SKM-1 (cell line): ENCODE results near the gene LCN6.
"Not testable (repeated sequence)": the region's sequence is repeated elsewhere in the genome, so short reads cannot be mapped to it uniquely, and the experiment has no call there.

Experiments
- DNase-seq: peaks from one replicate; lab custom pipeline; 2025; ENCODE audit not compliant: unreplicated experiment; lab: John Stamatoyannopoulos, UW

Gene LCN6

GRCh38 chr9:136784249-136784996, 36.1 kb upstream of the LCN6 start:
- DNase-seq: no peak

GRCh38 chr9:136782452-136782851, 34.1 kb upstream of the LCN6 start:
- DNase-seq: no peak

- DNase-seq: no peak
Observed at GRCh38 chr9:136779808-136780207, 31.5 kb upstream of the LCN6 start.

DNA sequence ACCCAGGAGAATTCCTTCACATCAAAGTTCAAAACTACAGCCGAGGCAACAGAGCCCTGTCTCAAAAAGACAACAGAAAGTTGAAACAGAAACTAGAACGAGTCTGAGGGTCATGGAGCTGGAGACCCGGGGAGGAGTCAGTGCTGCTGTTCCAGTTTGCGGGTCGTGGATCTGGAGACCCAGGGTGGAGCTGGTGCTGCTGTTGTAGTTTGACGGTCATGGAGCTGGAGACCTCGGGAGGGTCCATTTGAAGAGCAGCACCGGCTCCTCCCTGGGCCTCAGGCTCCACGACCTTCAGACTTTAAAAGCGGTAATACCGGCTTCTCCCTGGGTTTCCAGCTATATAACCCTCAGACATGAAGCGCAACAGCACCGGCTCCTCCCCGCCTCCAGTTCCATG, 29.0 kb upstream of the LCN6 start:
- DNase-seq: no peak

DNA sequence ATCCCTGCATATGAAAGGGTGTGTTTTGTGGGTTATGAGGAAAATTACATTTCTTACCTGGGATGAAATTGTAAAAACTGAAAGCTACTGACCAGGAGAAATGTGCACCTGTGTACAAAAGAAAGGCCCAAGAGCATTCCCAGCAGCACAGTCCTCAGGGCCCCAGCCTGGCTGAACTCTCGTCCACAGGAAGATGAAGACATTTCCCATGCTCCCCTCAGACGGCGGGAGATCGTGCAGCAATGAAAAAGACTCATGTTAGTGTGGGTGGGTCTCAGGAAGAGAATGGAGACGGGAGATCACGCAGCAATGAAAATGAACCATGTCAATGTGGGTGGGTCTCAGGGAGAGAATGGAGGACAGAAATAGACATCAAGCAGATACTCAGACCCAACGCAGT, 28.6 kb upstream of the LCN6 start:
- no peak for DNase-seq

DNA sequence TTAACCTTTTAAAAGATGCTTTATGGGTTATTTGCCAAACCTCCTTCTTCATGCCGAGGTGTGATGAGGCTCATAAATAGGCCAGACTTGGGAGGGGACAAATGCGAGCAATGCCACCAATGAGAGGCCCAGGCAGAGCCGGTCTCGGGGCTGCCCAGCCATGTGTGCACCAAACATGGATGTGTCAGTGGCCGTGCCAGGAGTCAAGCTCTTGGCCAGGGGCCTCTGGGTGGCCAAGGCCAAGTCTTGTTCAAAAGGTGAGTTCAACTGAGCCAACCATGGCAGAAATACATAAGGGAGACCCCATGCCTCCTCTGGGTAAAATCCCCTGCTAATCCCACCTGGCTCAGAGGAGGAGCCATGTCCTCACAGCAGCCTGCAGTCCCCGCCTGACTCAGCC, 26.9 kb upstream of the LCN6 start:
- DNase-seq: no peak

- DNase-seq: no peak
Observed at GRCh38 chr9:136774416-136775045, 26.2 kb upstream of the LCN6 start.

DNA sequence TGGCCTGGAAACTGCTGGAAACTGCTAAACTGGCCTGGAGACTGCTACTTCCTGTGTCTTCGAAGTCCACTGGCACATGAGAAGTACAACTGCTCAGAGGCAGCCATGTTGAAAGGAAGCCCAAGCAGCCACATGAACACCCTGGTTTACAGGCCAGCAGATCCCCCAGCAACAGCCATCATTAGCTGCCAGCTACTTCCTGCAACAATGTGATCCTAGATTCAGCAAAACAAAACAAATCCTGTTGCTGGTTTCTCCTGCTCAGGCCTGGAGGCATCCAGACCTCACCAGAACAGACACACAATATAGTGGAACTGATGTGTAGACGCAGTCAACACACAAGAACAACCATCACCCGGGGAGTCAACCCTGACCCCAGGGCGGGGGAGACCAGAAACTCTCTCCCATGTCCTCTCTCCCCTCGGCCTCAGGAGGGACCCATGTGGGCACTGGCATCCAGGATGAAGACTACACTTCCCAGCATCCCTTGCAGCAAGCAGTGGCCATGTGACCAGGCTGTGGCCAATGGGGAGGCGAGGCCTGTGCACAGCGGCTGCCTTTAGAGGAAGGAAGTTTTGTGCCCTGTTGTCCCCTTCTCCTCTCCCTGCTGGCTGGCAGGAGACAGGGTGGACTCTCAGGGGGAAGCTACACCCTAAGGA, 25.2 kb upstream of the LCN6 start:
- peak; percentile 12 for DNase-seq

DNA sequence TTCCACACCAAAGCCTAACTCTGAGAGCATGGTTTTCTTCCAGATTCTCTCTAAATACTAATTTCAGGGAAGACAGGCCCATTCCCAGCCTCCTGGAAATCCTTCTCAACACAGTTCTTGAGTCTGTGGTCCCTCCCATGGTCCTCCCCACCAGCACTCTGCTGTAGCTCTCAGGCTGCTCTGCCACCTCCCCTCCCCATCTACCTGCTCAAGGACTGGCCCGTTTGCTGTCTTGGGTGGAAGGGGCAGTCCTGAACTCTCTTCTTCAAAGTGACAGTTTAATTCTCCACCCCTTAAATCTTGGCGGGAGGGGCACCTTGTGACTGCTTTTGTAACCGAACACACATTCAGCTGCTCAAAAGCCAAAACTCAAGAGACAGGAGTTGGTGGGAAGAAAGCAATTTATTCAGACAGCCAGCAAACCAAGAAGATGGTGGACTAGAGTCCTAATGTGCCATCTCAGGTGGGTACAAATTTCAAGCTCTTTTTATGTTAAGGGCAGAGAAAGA, 23.6 kb upstream of the LCN6 start:
- no peak for DNase-seq

DNA sequence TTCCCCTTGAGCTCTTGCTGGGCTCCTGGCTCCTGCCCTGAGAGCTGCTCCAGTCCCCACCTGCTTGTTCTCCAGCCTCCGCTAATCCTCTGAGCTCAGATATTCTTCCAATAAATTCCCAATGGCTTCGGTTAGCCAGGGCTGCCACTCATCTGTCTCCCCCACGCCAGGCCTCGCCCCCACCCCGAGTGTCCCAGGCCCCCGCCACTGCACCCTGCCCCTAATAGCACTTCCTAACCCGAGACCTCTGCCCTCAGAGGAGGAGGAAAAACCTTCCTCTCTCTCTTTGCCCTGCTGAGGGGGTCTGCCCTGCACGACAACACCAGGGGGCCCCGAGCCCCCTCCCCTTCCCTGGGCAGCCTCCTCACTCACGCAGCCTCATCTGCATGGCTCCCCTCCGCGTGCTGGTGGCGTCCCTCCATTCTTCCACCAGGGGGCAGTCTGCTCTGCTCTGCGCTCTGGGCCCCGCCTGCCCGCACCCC, 21.4 kb upstream of the LCN6 start:
- DNase-seq: peak; percentile 14

DNA sequence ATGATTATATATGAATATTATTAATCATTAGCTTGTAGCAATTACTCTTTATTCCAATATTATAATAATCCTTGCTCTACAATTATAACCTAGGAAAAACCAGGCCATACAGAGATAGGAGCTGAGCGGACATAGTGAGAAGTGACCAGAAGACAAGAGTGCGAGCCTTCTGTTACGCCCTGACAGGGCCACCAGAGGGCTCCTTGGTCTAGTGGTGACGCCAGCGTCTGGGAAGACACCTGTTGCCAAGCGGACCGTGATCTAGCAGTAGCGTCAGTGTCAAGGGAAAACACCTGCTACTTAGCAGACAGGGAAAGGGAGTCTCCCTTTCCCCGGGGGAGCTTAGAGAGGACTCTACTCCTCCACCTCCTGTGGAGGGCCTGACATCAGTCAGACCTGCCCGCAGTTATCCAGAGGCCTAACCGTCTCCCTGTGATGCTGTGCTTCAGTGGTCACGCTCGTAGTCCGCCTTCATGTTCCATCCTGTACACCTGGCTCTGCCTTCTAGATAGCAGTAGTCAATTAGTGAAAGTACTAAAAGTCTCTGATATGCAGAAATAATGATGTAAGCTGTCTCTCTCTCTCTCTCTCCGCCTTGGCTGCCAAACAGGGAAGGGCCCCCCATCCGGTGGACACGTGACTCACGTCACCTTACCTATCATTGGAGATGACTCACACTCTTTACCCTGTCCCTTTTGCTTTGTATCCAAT, 18.2 kb upstream of the LCN6 start:
- DNase-seq: not testable (repeated sequence)

DNA sequence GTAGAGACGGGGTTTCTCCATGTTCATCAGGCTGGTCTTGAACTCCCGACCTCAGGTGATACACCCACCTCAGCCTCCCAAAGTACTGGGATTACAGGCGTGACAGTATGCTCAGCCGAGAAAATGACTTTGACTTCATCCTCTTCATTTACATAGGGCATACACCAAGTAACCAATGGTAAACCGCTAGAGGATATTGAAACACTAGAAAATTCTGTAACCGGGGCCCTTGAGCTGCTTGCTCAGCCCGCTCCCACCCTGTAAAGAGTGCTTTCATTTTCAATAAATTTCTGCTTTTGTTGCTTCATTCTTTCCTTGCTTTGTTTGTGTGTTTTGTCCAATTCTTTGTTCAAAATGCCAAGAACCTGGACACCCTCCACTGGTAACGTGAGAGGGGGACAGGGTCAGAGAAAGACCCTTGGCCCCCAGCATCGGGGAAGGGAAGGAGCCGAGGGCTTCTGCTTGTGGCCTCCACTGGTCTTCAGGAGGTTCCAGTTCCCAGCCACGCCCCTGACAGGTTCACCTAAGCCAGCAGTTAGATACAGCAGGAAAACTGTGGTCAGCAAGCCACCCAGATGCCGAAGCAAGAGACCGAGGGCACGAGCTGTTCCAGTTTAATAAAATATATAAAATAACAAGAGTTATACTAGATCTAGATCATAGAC, 17.6 kb upstream of the LCN6 start:
- DNase-seq: not testable (repeated sequence)

DNA sequence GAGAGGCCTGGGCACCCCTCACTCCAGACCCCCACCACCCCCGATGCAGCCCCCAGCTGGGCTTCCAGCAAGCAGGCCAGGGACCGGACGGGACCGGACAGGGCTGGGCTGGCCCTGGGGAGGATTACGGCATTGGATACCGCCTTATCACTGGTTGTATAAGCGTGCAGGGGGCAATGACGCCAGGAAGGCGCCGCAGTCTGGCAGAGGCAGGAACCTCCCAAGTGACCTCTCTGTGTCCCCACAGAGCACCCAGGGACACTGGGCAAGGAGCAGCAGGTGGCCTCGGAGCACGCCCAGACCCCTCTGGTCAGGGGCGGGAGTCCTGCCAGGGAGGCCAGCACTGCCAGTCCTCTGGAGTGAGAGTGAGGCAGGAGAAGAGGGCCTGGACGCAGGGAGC, 16.7 kb upstream of the LCN6 start:
- no peak for DNase-seq

DNA sequence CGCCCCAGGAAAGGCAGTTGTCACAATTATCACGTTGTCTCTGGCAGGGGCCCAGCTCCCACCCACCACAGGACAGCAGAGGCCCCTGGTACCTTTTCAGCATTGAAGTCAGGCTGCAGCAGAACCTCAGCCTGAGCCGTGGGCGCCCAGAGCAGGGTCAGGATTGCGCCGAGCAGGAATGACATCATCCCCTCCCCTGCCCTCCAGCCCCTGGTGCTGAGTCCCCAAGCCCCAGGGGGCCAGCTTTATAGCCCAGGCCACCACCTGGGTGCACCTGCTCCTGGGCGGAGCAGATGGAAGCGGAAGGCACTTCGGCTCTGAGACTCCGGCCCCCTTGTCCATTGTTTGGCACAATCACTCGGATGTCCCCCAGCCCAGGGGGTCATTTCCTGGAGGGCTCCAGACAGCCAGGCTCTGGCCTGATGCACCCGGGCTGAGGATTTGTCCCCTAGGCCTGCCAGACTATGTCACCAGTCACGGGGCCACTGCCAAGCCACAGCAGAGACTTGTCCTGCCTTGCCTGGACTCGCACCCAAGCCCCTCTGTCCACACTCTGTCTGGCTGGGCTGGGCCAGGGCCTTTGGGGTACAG, 16.1 kb upstream of the LCN6 start, which contains the start of gene LCN15:
TSS of gene LCN15 (minus strand) at position 218 of the 591 bp plus-strand sequence. CDS start at position 188, 30 bp downstream.
- DNase-seq: no peak

DNA sequence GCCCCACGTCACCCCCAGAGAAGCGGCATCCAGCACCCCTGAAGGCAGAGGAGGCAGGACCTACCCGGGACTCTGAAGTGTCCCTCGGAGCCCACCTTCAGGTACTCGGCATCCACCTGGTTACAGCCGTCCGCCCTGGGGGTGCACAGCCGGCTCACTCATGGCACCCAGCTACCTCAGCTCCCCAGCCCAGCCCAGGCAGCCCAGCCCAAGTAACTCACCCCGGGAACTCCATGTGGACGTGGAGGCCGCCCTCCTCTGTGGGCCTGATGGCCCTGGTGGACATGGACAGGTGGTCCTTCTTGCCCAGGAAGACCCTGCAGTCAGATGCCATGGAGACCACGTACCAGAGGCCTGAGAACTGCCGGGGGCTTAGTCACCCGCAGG, 15.3 kb upstream of the LCN6 start:
- DNase-seq: no peak

- no peak for DNase-seq
Observed at GRCh38 chr9:136762915-136763648, 14.8 kb upstream of the LCN6 start.

DNA sequence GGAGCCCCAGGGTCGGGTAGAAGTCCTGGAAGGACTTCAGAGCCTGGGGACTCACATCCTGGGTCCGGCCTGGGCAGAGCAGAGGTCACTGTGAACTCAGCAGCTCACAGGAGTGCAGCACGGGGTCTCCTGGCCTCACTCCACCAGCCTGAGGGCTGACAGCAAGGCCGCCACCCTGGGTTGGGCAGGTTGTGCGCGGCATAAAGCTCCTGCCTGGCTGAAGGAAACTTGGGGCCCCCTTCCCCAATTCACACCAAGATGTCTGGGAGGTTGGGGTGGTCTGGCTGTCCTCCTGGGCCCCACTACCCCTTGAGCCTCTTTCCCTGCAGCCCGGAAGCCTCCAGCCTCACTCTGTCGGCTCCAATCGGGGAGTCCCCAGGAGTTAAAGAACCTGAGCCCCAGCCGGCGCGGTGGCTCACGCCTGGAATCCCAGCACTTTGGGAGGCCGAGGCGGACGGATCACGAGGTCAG, 13.9 kb upstream of the LCN6 start:
- DNase-seq: no peak

DNA sequence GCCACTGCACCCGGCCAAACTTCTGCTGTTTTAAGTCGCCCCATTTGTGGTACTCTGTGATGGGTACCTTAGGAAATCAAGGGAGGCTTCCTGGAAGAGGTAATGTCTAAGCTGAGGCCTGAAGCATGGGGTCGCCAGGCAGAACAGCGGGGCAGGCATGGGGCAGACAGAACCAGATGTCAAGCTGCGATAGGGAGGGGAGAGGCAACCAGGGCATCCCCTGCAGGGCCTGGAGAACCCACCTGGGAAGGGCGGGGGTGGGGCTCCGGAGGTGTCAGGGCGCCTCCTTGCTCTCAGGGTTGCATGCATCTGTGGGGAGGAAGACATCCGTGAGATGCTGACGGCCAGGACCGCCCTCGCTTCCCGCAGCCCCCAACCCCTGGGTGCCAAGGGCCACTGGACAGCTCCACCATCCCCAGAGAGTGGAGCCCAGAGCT, 13.2 kb upstream of the LCN6 start:
- no peak for DNase-seq

DNA sequence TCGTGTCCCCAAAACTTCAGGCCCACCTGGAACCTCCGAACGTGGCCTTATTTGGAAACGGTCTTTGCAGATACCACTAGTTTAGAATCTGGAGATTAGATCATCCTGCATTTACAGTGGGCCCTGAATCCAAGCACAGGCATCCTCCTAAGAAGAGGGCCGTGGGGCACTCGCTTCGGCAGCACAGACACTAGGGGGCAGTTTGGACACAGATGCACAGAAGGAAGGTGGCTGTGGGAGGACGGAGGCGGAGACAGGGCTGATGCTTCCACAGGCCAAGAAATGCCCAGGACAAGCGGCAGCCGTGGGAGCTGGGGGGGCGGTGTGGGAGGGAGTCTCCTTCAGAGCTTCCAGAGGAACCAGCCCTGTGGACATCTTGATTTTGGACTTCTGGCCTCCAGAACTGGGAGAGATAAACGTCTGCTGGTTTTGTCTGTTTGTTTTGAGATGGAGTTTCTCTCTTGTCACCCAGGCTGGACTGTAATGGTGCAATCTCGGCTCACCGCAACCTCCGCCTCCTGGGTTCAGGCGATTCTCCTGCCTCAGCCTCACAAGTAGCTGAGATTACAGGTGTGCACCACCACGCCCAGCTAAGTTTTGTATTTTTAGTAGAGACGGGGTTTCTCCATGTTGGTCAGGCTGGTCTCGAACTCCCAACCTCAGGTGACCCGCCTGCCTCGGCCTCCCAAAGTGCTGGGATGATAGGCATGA, 12.7 kb upstream of the LCN6 start:
- peak; percentile 51 for DNase-seq
